CD4-positive, alpha-beta memory T cell (primary cell): ENCODE results near the gene JUNB. TPM values are rescaled to one million over a fixed set of nuclear protein-coding genes. Genes with fewer than 3 reads are reported as not detected.

Experiments used
- CTCF ChIA-PET: fragments of 350-600 bp; sonication (Branson Sonifier 250); formaldehyde crosslinking; loops from one replicate; lab custom pipeline; 2021; ENCODE audit warnings: inconsistent platforms; ENCODE audit not compliant: partially characterized antibody; lab: Charles Lee
- POLR2A ChIA-PET: fragments of 350-600 bp; sonication (Branson Sonifier 250); formaldehyde crosslinking; loops from one replicate; lab custom pipeline; 2021; ENCODE audit not compliant: partially characterized antibody; lab: Charles Lee
- DNase-seq, 5 donors: peaks; one replicate each; pipeline versions ENCODE4 v3.0.0 to v3.0.0-alpha.2; 2020 to 2022; ENCODE audit warnings: mixed read lengths in 1 of 5
- H3K27ac ChIP-seq: one replicate; pipeline ENCODE4 v1.7.0; 2013; ENCODE audit warnings: low read depth, low read length
- H3K27me3 ChIP-seq: 2 replicates; pipeline ENCODE4 v1.7.0; 2013; ENCODE audit warnings: mild to moderate bottlenecking, low read length, moderate library complexity; ENCODE audit not compliant: insufficient read depth
- H3K36me3 ChIP-seq: 2 replicates; pipeline ENCODE4 v1.7.0; 2013; ENCODE audit warnings: mild to moderate bottlenecking, low read length, moderate library complexity; ENCODE audit not compliant: insufficient read depth
- H3K4me1 ChIP-seq: 2 replicates; pipeline ENCODE4 v1.7.0; 2013; ENCODE audit warnings: mild to moderate bottlenecking, low read length, moderate library complexity; ENCODE audit not compliant: insufficient read depth
- H3K4me3 ChIP-seq, 2 donors: one replicate each; pipeline ENCODE4 v1.7.0; 2013; ENCODE audit warnings: low read length in 2 of 2, mild to moderate bottlenecking in 1 of 2
- H3K9me3 ChIP-seq, 2 donors: one replicate each; pipeline ENCODE4 v1.7.0; 2013; ENCODE audit warnings: low read length in 2 of 2, control low read depth in 1 of 2; ENCODE audit not compliant: control insufficient read depth in 1 of 2
- H3K27ac Mint-ChIP-seq, 7 donors: one replicate each; pipeline ENCODE4 v1.8.0; 2020 to 2021; ENCODE audit warnings: mixed read lengths in 7 of 7, mild to moderate bottlenecking in 6 of 7, inconsistent platforms in 3 of 7, moderate library complexity in 3 of 7
- H3K27me3 Mint-ChIP-seq, 2 donors: one replicate each; pipeline ENCODE4 v1.8.0; 2020 to 2021; ENCODE audit warnings: mixed read lengths in 2 of 2
- H3K36me3 Mint-ChIP-seq, 2 donors: one replicate each; pipeline ENCODE4 v1.8.0; 2020 to 2021; ENCODE audit warnings: mixed read lengths in 2 of 2, inconsistent platforms in 1 of 2, mild to moderate bottlenecking in 1 of 2
- H3K4me1 Mint-ChIP-seq, 4 donors: one replicate each; pipeline ENCODE4 v1.8.0; 2020 to 2021; ENCODE audit warnings: mixed read lengths in 4 of 4, mild to moderate bottlenecking in 1 of 4
- H3K4me3 Mint-ChIP-seq, 8 donors: one replicate each; pipeline ENCODE4 v1.8.0; 2020 to 2021; ENCODE audit warnings: mixed read lengths in 8 of 8, mild to moderate bottlenecking in 7 of 8, moderate library complexity in 6 of 8, inconsistent platforms in 3 of 8
- H3K9me3 Mint-ChIP-seq, 8 donors: one replicate each; pipeline ENCODE4 v1.8.0; 2020 to 2021; ENCODE audit warnings: mixed read lengths in 8 of 8, mild to moderate bottlenecking in 5 of 8, inconsistent platforms in 3 of 8, moderate library complexity in 1 of 8
- intact Hi-C: fragments of 100-400 bp; cut with micrococcal nuclease; formaldehyde crosslinking; loops from one replicate; pipeline ENCODE4 v1.15.1; 2023
- microRNA-seq: library from miRNA; unstranded; fragments of <30 nt; microRNA quantifications from one replicate; pipeline ENCODE4 v1.2.0, GENCODE V29; 2021; ENCODE audit warnings: borderline replicate concordance, borderline number of aligned reads, borderline microRNAs expressed, mixed read lengths
- polyA plus RNA-seq, 2 donors: library from polyadenylated mRNA; unstranded; fragments of 300-500 nt; fragmentation: Illumina TruSeq; gene quantifications; one replicate each; pipeline ENCODE4 v1.2.3, GENCODE V29; 2021
- total RNA-seq, 2 experiments: library from RNA; stranded (reverse); gene quantifications; one replicate each; pipeline ENCODE4 v1.2.3, GENCODE V29; 2021

JUNB gene
- total and polyA plus RNA-seq, 4 experiments from 2014 or later, result 103 to 3,132 (median 438) TPM

- Mint-ChIP-seq H3K27ac (peak overlapping the region in 4 of 7 donors; percentile 23 to 87 (median 56)), H3K4me3 (peak overlapping the region; percentile 43 to 88 (median 71)), H3K4me1 (peaks cover 22 to 48% (median 30%) of the 10 kb centered on the region in 4 donors), H3K36me3 (peaks cover 2 to 3% of the 10 kb centered on the region in 2 donors), H3K27me3 (peaks cover 65 to 66% of the 10 kb centered on the region in 2 donors), H3K9me3 (peaks cover 0 to 7% (median under 1%) of the 10 kb centered on the region in 8 donors)
- no peak overlapping the region for H3K27ac ChIP-seq
- peaks cover 66% of the 10 kb centered on the region for H3K27me3 ChIP-seq
- POLR2A ChIA-PET, result no interaction called here
- no peaks in the 10 kb centered on the region for H3K9me3 ChIP-seq
- DNase-seq, result peak in 3 of 5 donors; percentile 41 to 62 (median 46)
- peaks cover 35% of the 10 kb centered on the region for H3K4me1 ChIP-seq
- peak overlapping the region in 1 of 2 donors; percentile 24 for H3K4me3 ChIP-seq
- intact Hi-C loops, result no loop called here
- CTCF ChIA-PET, result interaction anchor here (1.2 kb wide), 1 partner anchor 8 kb away, joined by 4 read pairs; no protein-coding TSS in a partner anchor
- H3K36me3 ChIP-seq, result no peaks in the 10 kb centered on the region
These were observed 47.8 kb downstream of the JUNB start for GRCh38 chr19:12838886-12839756.

- peaks cover 63% of the 10 kb centered on the region in 2 donors for H3K27me3 Mint-ChIP-seq
- H3K36me3 Mint-ChIP-seq, result peaks cover 0 to 3% of the 10 kb centered on the region in 2 donors
- peaks cover 18 to 40% (median 24%) of the 10 kb centered on the region in 4 donors for H3K4me1 Mint-ChIP-seq
- H3K4me3 Mint-ChIP-seq, result peak overlapping the region in 5 of 8 donors; percentile 15 to 58 (median 20)
- CTCF ChIA-PET, result interaction anchor here (0.6 kb wide), 1 partner anchor 162 kb away, joined by 3 read pairs; no protein-coding TSS in a partner anchor
- DNase-seq, result no peak
- H3K9me3 Mint-ChIP-seq, result peaks cover 0 to 4% (median under 1%) of the 10 kb centered on the region in 8 donors
- H3K27ac Mint-ChIP-seq, result no peak overlapping the region
- H3K4me3 ChIP-seq, result no peak overlapping the region
- H3K27me3 ChIP-seq, result peaks cover 57% of the 10 kb centered on the region
- no peaks in the 10 kb centered on the region for H3K9me3 ChIP-seq
- H3K36me3 ChIP-seq, result no peaks in the 10 kb centered on the region
- intact Hi-C loops, result no loop called here
- peaks cover 29% of the 10 kb centered on the region for H3K4me1 ChIP-seq
- POLR2A ChIA-PET, result no interaction called here
- no peak overlapping the region for H3K27ac ChIP-seq
These were observed 49.1 kb downstream of the JUNB start for GRCh38 chr19:12840091-12841079.

- Histone ChIP-seq H3K4me3 (no peak overlapping the region), H3K27me3 (peaks cover 52% of the 10 kb centered on the region), H3K4me1 (peaks cover 29% of the 10 kb centered on the region), H3K9me3 (no peaks in the 10 kb centered on the region), H3K27ac (no peak overlapping the region), H3K36me3 (no peaks in the 10 kb centered on the region)
- H3K27me3 Mint-ChIP-seq, result peaks cover 60 to 61% of the 10 kb centered on the region in 2 donors
- peaks cover 0 to 4% (median under 1%) of the 10 kb centered on the region in 8 donors for H3K9me3 Mint-ChIP-seq
- H3K4me3 Mint-ChIP-seq, result peak overlapping the region in 5 of 8 donors; percentile 18 to 47 (median 29)
- POLR2A ChIA-PET, result no interaction called here
- CTCF ChIA-PET, result no interaction called here
- no peak overlapping the region for H3K27ac Mint-ChIP-seq
- DNase-seq, result no peak
- H3K36me3 Mint-ChIP-seq, result peaks cover 0 to 3% of the 10 kb centered on the region in 2 donors
- H3K4me1 Mint-ChIP-seq, result peaks cover 18 to 40% (median 24%) of the 10 kb centered on the region in 4 donors
- intact Hi-C loops, result no loop called here
These were observed 49.8 kb downstream of the JUNB start for GRCh38 chr19:12841094-12841493.

- Histone ChIP-seq H3K27ac (no peak overlapping the region), H3K27me3 (peaks cover 43% of the 10 kb centered on the region), H3K36me3 (no peaks in the 10 kb centered on the region), H3K9me3 (no peaks in the 10 kb centered on the region), H3K4me1 (peaks cover 33% of the 10 kb centered on the region), H3K4me3 (no peak overlapping the region)
- Mint-ChIP-seq H3K27me3 (peaks cover 52 to 53% of the 10 kb centered on the region in 2 donors), H3K9me3 (peaks cover 0 to 4% (median under 1%) of the 10 kb centered on the region in 8 donors), H3K4me1 (peaks cover 18 to 34% (median 22%) of the 10 kb centered on the region in 4 donors), H3K4me3 (no peak overlapping the region), H3K36me3 (peaks cover 0 to 3% of the 10 kb centered on the region in 2 donors), H3K27ac (no peak overlapping the region)
- no peak for DNase-seq
- ChIA-PET CTCF (no interaction called here), POLR2A (no interaction called here)
- intact Hi-C loops, result no loop called here
These were observed 51.2 kb downstream of the JUNB start for GRCh38 chr19:12842511-12842910.

Small RNA genes lying within 50 kb of the gene (microRNA-seq; reads per million reads assigned to microRNA genes)
- not detected for gene MIR5684

Other genes starting within 250 kb of the JUNB start
- 10 to 100 TPM; 29.2 to 30.6 TPM for gene ZNF564, start 240.0 kb upstream of the JUNB start, total RNA-seq
- gene ZNF564, start 240.0 kb upstream of the JUNB start, polyA plus RNA-seq, result 10 to 100 TPM; 11.2 to 15.3 TPM
- gene ZNF490, start 180.7 kb upstream of the JUNB start, total RNA-seq, result 10 to 100 TPM; 10.6 to 11.8 TPM
- 1 to 10 TPM; 2.2 to 4.3 TPM for gene ZNF490, start 180.7 kb upstream of the JUNB start, polyA plus RNA-seq
- 10 to 100 TPM; 46.0 to 46.3 TPM for gene ZNF791, start 180.6 kb upstream of the JUNB start, total RNA-seq
- 10 to 100 TPM; 11.5 to 17.2 TPM for gene ZNF791, start 180.6 kb upstream of the JUNB start, polyA plus RNA-seq
- gene MAN2B1, start 124.7 kb upstream of the JUNB start, total RNA-seq, result 100 to 1,000 TPM; 137 to 141 TPM
- gene MAN2B1, start 124.7 kb upstream of the JUNB start, polyA plus RNA-seq, result 10 to 100 TPM; 45.0 to 76.4 TPM
- gene WDR83, start 124.7 kb upstream of the JUNB start, total RNA-seq, result 10 to 100 TPM; 18.3 to 19.3 TPM
- 10 to 100 TPM in 1 of 2 donors, 1 to 10 TPM in 1; 9.8 to 15.7 TPM for gene WDR83, start 124.7 kb upstream of the JUNB start, polyA plus RNA-seq
- 100 to 1,000 TPM; 195 to 197 TPM for gene DHPS, start 109.6 kb upstream of the JUNB start, total RNA-seq
- 10 to 100 TPM; 77.3 to 91.7 TPM for gene DHPS, start 109.6 kb upstream of the JUNB start, polyA plus RNA-seq
- not detected for gene GNG14, start 103.5 kb upstream of the JUNB start, total RNA-seq
- not detected for gene GNG14, start 103.5 kb upstream of the JUNB start, polyA plus RNA-seq
- 1 to 10 TPM; 4.5 to 4.9 TPM for gene FBXW9, start 94.9 kb upstream of the JUNB start, total RNA-seq
- 1 to 10 TPM; 4.9 to 8.1 TPM for gene FBXW9, start 94.9 kb upstream of the JUNB start, polyA plus RNA-seq
- 10 to 100 TPM; 66.0 to 67.2 TPM for gene TNPO2, start 67.6 kb upstream of the JUNB start, total RNA-seq
- gene TNPO2, start 67.6 kb upstream of the JUNB start, polyA plus RNA-seq, result 1 to 10 TPM in 1 of 2 donors, under 1 TPM in 1; 0.60 to 1.8 TPM
- 100 to 1,000 TPM; 199 to 209 TPM for gene TRIR, start 56.8 kb upstream of the JUNB start, total RNA-seq
- 100 to 1,000 TPM; 175 to 243 TPM for gene TRIR, start 56.8 kb upstream of the JUNB start, polyA plus RNA-seq
- 10 to 100 TPM; 30.8 to 34.5 TPM for gene GET3, start 54.0 kb upstream of the JUNB start, total RNA-seq
- gene GET3, start 54.0 kb upstream of the JUNB start, polyA plus RNA-seq, result 100 to 1,000 TPM in 1 of 2 donors, 10 to 100 TPM in 1; 60.6 to 114 TPM
- gene BEST2, start 39.7 kb upstream of the JUNB start, total RNA-seq, result not detected
- not detected for gene BEST2, start 39.7 kb upstream of the JUNB start, polyA plus RNA-seq
- gene HOOK2, start 15.9 kb upstream of the JUNB start, total RNA-seq, result 10 to 100 TPM; 23.3 to 24.2 TPM
- gene HOOK2, start 15.9 kb upstream of the JUNB start, polyA plus RNA-seq, result 1 to 10 TPM; 2.6 to 3.4 TPM
- 100 to 1,000 TPM; 116 to 120 TPM for gene PRDX2, start 10.3 kb downstream of the JUNB start, total RNA-seq
- 100 to 1,000 TPM; 266 to 533 TPM for gene PRDX2, start 10.3 kb downstream of the JUNB start, polyA plus RNA-seq
- 1 to 10 TPM; 2.2 to 3.2 TPM for gene THSD8, start 10.6 kb downstream of the JUNB start, total RNA-seq
- 1 to 10 TPM; 1.5 to 4.4 TPM for gene THSD8, start 10.6 kb downstream of the JUNB start, polyA plus RNA-seq
- 10 to 100 TPM; 10.5 to 12.6 TPM for gene RNASEH2A, start 15.1 kb downstream of the JUNB start, total RNA-seq
- 10 to 100 TPM; 16.9 to 23.5 TPM for gene RNASEH2A, start 15.1 kb downstream of the JUNB start, polyA plus RNA-seq
- gene RTBDN, start 43.1 kb downstream of the JUNB start, total RNA-seq, result not detected
- not detected for gene RTBDN, start 43.1 kb downstream of the JUNB start, polyA plus RNA-seq
- not detected for gene MAST1, start 47.0 kb downstream of the JUNB start, total RNA-seq
- under 1 TPM in 1 of 2 donors, not detected in 1; 0.48 TPM for gene MAST1, start 47.0 kb downstream of the JUNB start, polyA plus RNA-seq
- 10 to 100 TPM; 31.6 to 32.8 TPM for gene DNASE2, start 90.0 kb downstream of the JUNB start, total RNA-seq
- 10 to 100 TPM; 55.3 to 81.8 TPM for gene DNASE2, start 90.0 kb downstream of the JUNB start, polyA plus RNA-seq
- not detected for gene KLF1, start 95.7 kb downstream of the JUNB start, total RNA-seq
- gene KLF1, start 95.7 kb downstream of the JUNB start, polyA plus RNA-seq, result not detected
- gene GCDH, start 99.7 kb downstream of the JUNB start, total RNA-seq, result 10 to 100 TPM; 63.9 to 66.1 TPM
- 10 to 100 TPM; 16.5 to 27.4 TPM for gene GCDH, start 99.7 kb downstream of the JUNB start, polyA plus RNA-seq
- gene SYCE2, start 127.8 kb downstream of the JUNB start, total RNA-seq, result under 1 TPM in 1 of 2 experiments, not detected in 1; 0.79 TPM
- not detected for gene SYCE2, start 127.8 kb downstream of the JUNB start, polyA plus RNA-seq
- gene FARSA, start 142.2 kb downstream of the JUNB start, total RNA-seq, result 10 to 100 TPM; 53.8 to 59.1 TPM
- gene FARSA, start 142.2 kb downstream of the JUNB start, polyA plus RNA-seq, result 10 to 100 TPM; 63.2 to 68.1 TPM
- 100 to 1,000 TPM; 484 to 499 TPM for gene CALR, start 147.1 kb downstream of the JUNB start, total RNA-seq
- 100 to 1,000 TPM in 1 of 2 donors, 10 to 100 TPM in 1; 87.5 to 151 TPM for gene CALR, start 147.1 kb downstream of the JUNB start, polyA plus RNA-seq
- 10 to 100 TPM; 88.6 to 98.4 TPM for gene RAD23A, start 154.4 kb downstream of the JUNB start, total RNA-seq
- gene RAD23A, start 154.4 kb downstream of the JUNB start, polyA plus RNA-seq, result 100 to 1,000 TPM in 1 of 2 donors, 10 to 100 TPM in 1; 77.0 to 105 TPM
- gene GADD45GIP1, start 165.7 kb downstream of the JUNB start, total RNA-seq, result 10 to 100 TPM; 14.7 to 17.9 TPM
- 10 to 100 TPM; 61.0 to 65.1 TPM for gene GADD45GIP1, start 165.7 kb downstream of the JUNB start, polyA plus RNA-seq
- not detected for gene DAND5, start 178.1 kb downstream of the JUNB start, total RNA-seq
- not detected for gene DAND5, start 178.1 kb downstream of the JUNB start, polyA plus RNA-seq
- gene NFIX, start 204.0 kb downstream of the JUNB start, total RNA-seq, result 1 to 10 TPM; 4.0 to 5.4 TPM
- under 1 TPM in 1 of 2 donors, not detected in 1; 0.09 TPM for gene NFIX, start 204.0 kb downstream of the JUNB start, polyA plus RNA-seq